IMR-90 (cell line): ENCODE data around the gene NDUFV2. TPM values are rescaled to one million over a fixed set of nuclear protein-coding genes. Genes with fewer than 3 reads are reported as not detected.
A peak's percentile ranks its signal among the peaks of the same experiment; 100 is the strongest.

ENCODE experiments used
- ATAC-seq: fragments of 200-7000 bp; cut with Tn5 transposase; 2 replicates; pipeline ENCODE4 v1.9.1; 2020; ENCODE audit warnings: low read depth, mild to moderate bottlenecking, moderate library complexity
- BruUV-seq: library from RNA; stranded (reverse); fragments of 400-500 nt; replicated peaks from 2 replicates; lab custom pipeline; 2021; lab: Mats Ljungman, UMichigan
- CTCF ChIA-PET: fragments of 300-600 bp; formaldehyde crosslinking; extraction: SDS; loops from one replicate; lab custom pipeline; 2021; ENCODE audit warnings: antibody characterized with exemption; lab: Yijun Ruan, JAX
- POLR2A ChIA-PET: fragments of 300-600 bp; sonication (Branson Sonifier 250); formaldehyde crosslinking; loops from one replicate; lab custom pipeline; 2022; ENCODE audit warnings: antibody characterized with exemption; ENCODE audit not compliant: unreplicated experiment; lab: Charles Lee
- DNase-seq: peaks from one replicate; pipeline ENCODE4 v3.0.0; 2013
- H2AFZ ChIP-seq: replicated peaks from 2 replicates; pipeline ENCODE3; 2013; ENCODE audit warnings: low read length, mild to moderate bottlenecking; ENCODE audit not compliant: poor library complexity
- H2AK5ac ChIP-seq: 2 replicates; pipeline ENCODE4 v1.6.1; 2013; ENCODE audit warnings: low read depth, low read length, inconsistent platforms
- H2AK9ac ChIP-seq: replicated peaks from 2 replicates; pipeline ENCODE3; 2013; ENCODE audit warnings: mild to moderate bottlenecking, low read depth, low read length, moderate library complexity; ENCODE audit not compliant: poor library complexity
- H2BK120ac ChIP-seq: 2 replicates; pipeline ENCODE4 v1.6.1; 2013; ENCODE audit warnings: low read depth, low read length, inconsistent platforms
- H2BK15ac ChIP-seq: 3 replicates; pipeline ENCODE4 v1.6.1; 2013; ENCODE audit warnings: low read depth, low read length, inconsistent platforms
- H2BK20ac ChIP-seq: 2 replicates; pipeline ENCODE4 v1.6.1; 2013; ENCODE audit warnings: low read depth, mild to moderate bottlenecking, inconsistent platforms, low read length, moderate library complexity
- H2BK5ac ChIP-seq: 2 replicates; pipeline ENCODE4 v1.6.1; 2013; ENCODE audit warnings: mild to moderate bottlenecking, low read depth, low read length, inconsistent platforms; ENCODE audit not compliant: poor library complexity, severe bottlenecking
- H3K14ac ChIP-seq: replicated peaks from 2 replicates; pipeline ENCODE4 v1.6.1; 2013; ENCODE audit warnings: low read depth, low read length, inconsistent platforms
- H3K18ac ChIP-seq: 2 replicates; pipeline ENCODE4 v1.6.1; 2013; ENCODE audit warnings: low read depth, low read length, control low read depth
- H3K23ac ChIP-seq: 2 replicates; pipeline ENCODE4 v1.6.1; 2013; ENCODE audit warnings: low read depth, low read length, inconsistent platforms
- H3K27ac ChIP-seq: 2 replicates; pipeline ENCODE4 v1.5.1; 2013; ENCODE audit warnings: mild to moderate bottlenecking, control low read depth, low read length; ENCODE audit not compliant: insufficient read depth
- H3K27me3 ChIP-seq: 2 replicates; pipeline ENCODE4 v1.6.1; 2013; ENCODE audit warnings: low read length; ENCODE audit not compliant: control insufficient read depth, insufficient read depth
- H3K36me3 ChIP-seq: 2 replicates; pipeline ENCODE4 v1.6.1; 2013; ENCODE audit warnings: low read length, mixed read lengths; ENCODE audit not compliant: control insufficient read depth, insufficient read depth
- H3K4ac ChIP-seq: 2 replicates; pipeline ENCODE4 v1.6.1; 2013; ENCODE audit warnings: low read depth, low read length, inconsistent platforms
- H3K4me1 ChIP-seq: 2 replicates; pipeline ENCODE4 v1.6.1; 2013; ENCODE audit warnings: low read length, mixed read lengths; ENCODE audit not compliant: control insufficient read depth, insufficient read depth
- H3K4me2 ChIP-seq: 2 replicates; pipeline ENCODE4 v1.6.1; 2013; ENCODE audit warnings: low read depth, mild to moderate bottlenecking, control low read depth, low read length, moderate library complexity
- H3K4me3 ChIP-seq: 2 replicates; pipeline ENCODE4 v1.5.1; 2013; ENCODE audit warnings: low read depth, mild to moderate bottlenecking, control low read depth, low read length, moderate library complexity; ENCODE audit not compliant: insufficient read depth
- H3K56ac ChIP-seq: 2 replicates; pipeline ENCODE4 v1.6.1; 2013; ENCODE audit warnings: low read length, inconsistent platforms; ENCODE audit not compliant: insufficient read depth; ENCODE audit errors: extremely low read depth
- H3K79me1 ChIP-seq, 2 experiments: 2 replicates each; pipeline ENCODE4 v1.6.1; 2013; ENCODE audit warnings: low read length in 2 of 2, inconsistent platforms in 1 of 2, low read depth in 1 of 2
- H3K9ac ChIP-seq: 2 replicates; pipeline ENCODE4 v1.6.1; 2013; ENCODE audit warnings: low read depth, low read length, control low read depth
- H3K9me1 ChIP-seq: 2 replicates; pipeline ENCODE4 v1.6.1; 2013; ENCODE audit warnings: low read length, inconsistent platforms; ENCODE audit not compliant: insufficient read depth
- H3K9me3 ChIP-seq: 2 replicates; pipeline ENCODE4 v1.6.1; 2013; ENCODE audit warnings: low read length; ENCODE audit not compliant: control insufficient read depth, insufficient read depth
- H4K20me1 ChIP-seq: 2 replicates; pipeline ENCODE4 v1.6.1; 2013; ENCODE audit warnings: low read length, inconsistent platforms; ENCODE audit not compliant: insufficient read depth
- H4K5ac ChIP-seq: 2 replicates; pipeline ENCODE4 v1.6.1; 2013; ENCODE audit warnings: mild to moderate bottlenecking, low read depth, low read length, control low read depth
- H4K8ac ChIP-seq, 2 experiments: 2 replicates each; pipeline ENCODE4 v1.6.1; 2013; ENCODE audit warnings: low read depth in 2 of 2, low read length in 2 of 2, control low read depth in 1 of 2, inconsistent platforms in 1 of 2
- H4K91ac ChIP-seq: 2 replicates; pipeline ENCODE4 v1.6.1; 2013; ENCODE audit warnings: low read depth, low read length, inconsistent platforms; ENCODE audit not compliant: insufficient read depth
- BHLHE40 ChIP-seq: fragments of 150-350 bp; IDR thresholded peaks from 2 replicates; pipeline ENCODE4 v1.6.1; 2016; ENCODE audit warnings: mild to moderate bottlenecking, low read depth, low read length
- CEBPB ChIP-seq: IDR thresholded peaks from 2 replicates; pipeline ENCODE4 v1.6.1; 2012; ENCODE audit warnings: low read depth, low read length, improper control_type of control experiment
- CHD1 ChIP-seq: IDR thresholded peaks from 2 replicates; pipeline ENCODE4 v1.6.1; 2012; ENCODE audit warnings: low read depth, low read length, improper control_type of control experiment
- CTCF ChIP-seq: conservative IDR thresholded peaks from 2 replicates; pipeline ENCODE4 v1.5.1; 2012; ENCODE audit warnings: mild to moderate bottlenecking, low read depth, low read length, improper control_type of control experiment
- ELK1 ChIP-seq: fragments of 150-350 bp; IDR thresholded peaks from 2 replicates; pipeline ENCODE4 v1.6.1; 2016; ENCODE audit warnings: low read depth, mild to moderate bottlenecking, low read length, moderate library complexity, borderline replicate concordance
- FOS ChIP-seq: fragments of 150-350 bp; IDR thresholded peaks from 2 replicates; pipeline ENCODE4 v1.6.1; 2016; ENCODE audit warnings: low read depth, low read length
- MAFK ChIP-seq: IDR thresholded peaks from 2 replicates; pipeline ENCODE4 v1.6.1; 2012; ENCODE audit warnings: low read depth, low read length, improper control_type of control experiment
- MAZ ChIP-seq: IDR thresholded peaks from 2 replicates; pipeline ENCODE4 v1.6.1; 2012; ENCODE audit warnings: low read depth, mild to moderate bottlenecking, low read length, improper control_type of control experiment, moderate library complexity, borderline replicate concordance
- MXI1 ChIP-seq: IDR thresholded peaks from 2 replicates; pipeline ENCODE4 v1.6.1; 2012; ENCODE audit warnings: low read depth, mild to moderate bottlenecking, low read length, moderate library complexity, borderline replicate concordance
- NFE2L2 ChIP-seq: fragments of 150-350 bp; IDR thresholded peaks from 2 replicates; pipeline ENCODE4 v1.6.1; 2016; ENCODE audit warnings: low read depth, mild to moderate bottlenecking, low read length
- POLR2A ChIP-seq: IDR thresholded peaks from 2 replicates; pipeline ENCODE4 v1.6.1; 2012; ENCODE audit warnings: mild to moderate bottlenecking, low read depth, low read length
- RAD21 ChIP-seq: IDR thresholded peaks from 2 replicates; pipeline ENCODE4 v1.6.1; 2012; ENCODE audit warnings: low read length, improper control_type of control experiment
- RCOR1 ChIP-seq: IDR thresholded peaks from 2 replicates; pipeline ENCODE4 v1.6.1; 2012; ENCODE audit warnings: mild to moderate bottlenecking, low read length, improper control_type of control experiment; ENCODE audit not compliant: insufficient replicate concordance
- RFX5 ChIP-seq: IDR thresholded peaks from 2 replicates; pipeline ENCODE4 v1.8.0; 2012; ENCODE audit warnings: low read depth, mild to moderate bottlenecking, low read length, moderate library complexity
- SMC3 ChIP-seq: fragments of 150-350 bp; IDR thresholded peaks from 2 replicates; pipeline ENCODE4 v1.6.1; 2016; ENCODE audit warnings: low read depth, mild to moderate bottlenecking, antibody characterized with exemption, low read length, moderate library complexity
- USF2 ChIP-seq: fragments of 150-350 bp; IDR thresholded peaks from 2 replicates; pipeline ENCODE4 v1.6.1; 2017; ENCODE audit warnings: mild to moderate bottlenecking, antibody characterized with exemption, low read length, low read depth
- WGBS, 2 experiments: methylation state at CpG; one replicate each; pipeline versions ENCODE4 v1.1.5 to v1.1.7; 2013; ENCODE audit warnings: missing lambda C conversion rate in 2 of 2; ENCODE audit not compliant: insufficient read length in 1 of 2; ENCODE audit errors: extremely low coverage in 2 of 2; 5-methylcytosine and 5-hydroxymethylcytosine counted together
- dilution Hi-C: fragments of 300-500 bp; cut with HindIII; formaldehyde crosslinking; loops from one replicate; pipeline ENCODE4 v1.14.3; 2018; ENCODE audit warnings: low sequenced_read_pairs; ENCODE audit not compliant: unreplicated experiment
- in situ Hi-C: fragments of 300-500 bp; cut with MboI; formaldehyde crosslinking; loops from 3 replicates; pipeline ENCODE4 v1.14.3; 2019; ENCODE audit warnings: low sequenced_read_pairs, inconsistent platforms, mixed read lengths
- intact Hi-C: fragments of 100-400 bp; cut with micrococcal nuclease; formaldehyde crosslinking; loops from 2 replicates; pipeline ENCODE4 v1.10.0; 2022
- polyA plus RNA-seq, 3 experiments: library from polyadenylated mRNA; depleted of rRNA; stranded (reverse); fragments of >200 nt; gene quantifications; 2 replicates each; pipeline ENCODE4 v1.2.3, GENCODE V29; 2012; ENCODE audit warnings: low replicate concordance in 1 of 3
- total RNA-seq: library from RNA; depleted of rRNA; stranded (reverse); fragments of >200 nt; gene quantifications from 2 replicates; pipeline ENCODE4 v1.2.3, GENCODE V29; 2012

The NDUFV2 gene
- total and polyA plus RNA-seq, 2 of the 4 experiments (the other 2 are of a cell fraction): 106 to 126 TPM

- peak overlapping the region; percentile 94; the same call in 2 of the 3 replicates for H2BK15ac ChIP-seq
- H3K18ac ChIP-seq: peak overlapping the region; percentile 87
- H3K4ac ChIP-seq: 0 out of 2 replicates have a peak overlapping the region, but pooled peaks have one; percentile 6
- H3K9me1 ChIP-seq: peaks cover 13% of the 10 kb centered on the region; the same call in 1 of the 2 replicates
- H3K79me1 ChIP-seq: peaks cover 0 to 6% of the 10 kb centered on the region in 2 experiments; a peak in 1 of 4 replicates
- peak overlapping the region; percentile 31; the same call in 1 of the 2 replicates for H2AK5ac ChIP-seq
- no peaks in the 10 kb centered on the region for H3K27me3 ChIP-seq
- H2AK9ac ChIP-seq: no peak overlapping the region
- H3K4me2 ChIP-seq: no peak overlapping the region
- peak overlapping the region; percentile 43; the same call in 1 of the 2 replicates for H4K91ac ChIP-seq
- ATAC-seq: no peak
- DNase-seq: no peak
- POLR2A ChIA-PET: no interaction called here
- no peak overlapping the region for H3K56ac ChIP-seq
- no peaks in the 10 kb centered on the region for H3K36me3 ChIP-seq
- peaks cover 13% of the 10 kb centered on the region for H3K4me1 ChIP-seq
- H3K9ac ChIP-seq: no peak overlapping the region
- peak overlapping the region; percentile 32; the same call in 1 of the 2 replicates for H2BK20ac ChIP-seq
- H2AFZ ChIP-seq: no peak overlapping the region
- intact Hi-C loops: no loop called here
- no CpG with 5 or more reads among the region's 2 CpGs for WGBS, 2 experiments
- H3K14ac ChIP-seq: peak overlapping the region; percentile 63; the same call in 1 of the 2 replicates
- CTCF ChIA-PET: no interaction called here
- BruUV-seq: no TSS peak
- no peaks in the 10 kb centered on the region for H4K20me1 ChIP-seq
- H4K5ac ChIP-seq: no peak overlapping the region
- peak overlapping the region; percentile 17; the same call in 1 of the 2 replicates for H3K23ac ChIP-seq
- peak overlapping the region; percentile 95 for H2BK5ac ChIP-seq
- no peak overlapping the region for H3K4me3 ChIP-seq
- no peaks in the 10 kb centered on the region for H3K9me3 ChIP-seq
- H4K8ac ChIP-seq: peak overlapping the region in 1 of 2 experiments; percentile 38; a peak in 1 of 4 replicates
- in situ Hi-C loops: no loop called here
- no peak for TF ChIP-seq MAFK
- TF ChIP-seq NFE2L2: no peak
- TF ChIP-seq CEBPB: no peak
- no peak for TF ChIP-seq RAD21
- no peak for TF ChIP-seq SMC3
- no peak for TF ChIP-seq FOS
- TF ChIP-seq USF2: no peak
- TF ChIP-seq RCOR1: no peak
- TF ChIP-seq MAZ: no peak
- no peak for TF ChIP-seq BHLHE40
- TF ChIP-seq MXI1: no peak
- no peak for TF ChIP-seq POLR2A
- TF ChIP-seq CTCF: no peak
- no peak for TF ChIP-seq ELK1
- TF ChIP-seq RFX5: no peak
- no peak for TF ChIP-seq CHD1
- dilution Hi-C loops: no loop called here
- H2BK120ac ChIP-seq: peak overlapping the region; percentile 24; the same call in 1 of the 2 replicates
- no peak overlapping the region for H3K27ac ChIP-seq
Measured at GRCh38 chr18:9096685-9097084, 5.8 kb upstream of the NDUFV2 start.
